Vagina (tissue), 2 donors: ENCODE measurements around the gene MAD1L1. TPM values are rescaled to one million over a fixed set of nuclear protein-coding genes. Genes with fewer than 3 reads are reported as not detected.

Experiments used
- DNase-seq, 2 donors: peaks; one replicate each; pipeline ENCODE4 v3.0.0-alpha.2; 2017; ENCODE audit errors: extremely low spot score in 2 of 2
- H3K27ac ChIP-seq: fragments of 200-600 bp; sonication (generic); one replicate; pipeline ENCODE4 v1.5.1; 2019
- H3K27me3 ChIP-seq: fragments of 200-600 bp; sonication (generic); one replicate; pipeline ENCODE4 v1.5.1; 2019
- H3K36me3 ChIP-seq, 2 donors: fragments of 200-600 bp; sonication (generic); one replicate each; pipeline ENCODE4 v1.5.1; 2017 to 2019
- H3K4me1 ChIP-seq: fragments of 200-600 bp; sonication (generic); one replicate; pipeline ENCODE4 v1.5.1; 2019
- H3K4me3 ChIP-seq, 2 donors: fragments of 200-600 bp; sonication (generic); 1 replicate in 1 of 2; 2 replicates in 1 of 2; pipeline ENCODE4 v1.5.1; 2016 to 2019
- H3K9me3 ChIP-seq: fragments of 200-600 bp; sonication (generic); one replicate; pipeline ENCODE4 v1.5.1; 2019
- POLR2A ChIP-seq, 2 donors: fragments of 450-650 bp; IDR thresholded peaks; one replicate each; pipeline ENCODE4 v1.6.1; 2017; ENCODE audit warnings: antibody characterized with exemption in 2 of 2, mild to moderate bottlenecking in 2 of 2, moderate library complexity in 2 of 2
- POLR2AphosphoS5 ChIP-seq, 2 donors: sonication (generic); formaldehyde crosslinking; IDR thresholded peaks; one replicate each; pipeline ENCODE4 v1.9.0; 2017; ENCODE audit warnings: antibody characterized with exemption in 2 of 2, mild to moderate bottlenecking in 2 of 2, low read depth in 1 of 2; ENCODE audit not compliant: insufficient read depth in 1 of 2
- intact Hi-C: fragments of 100-400 bp; cut with DNase I; formaldehyde crosslinking; loops from one replicate; pipeline ENCODE4 v1.15.1; 2023
- total RNA-seq: library from RNA; depleted of rRNA; stranded (reverse); fragments of >200 nt; gene quantifications from one replicate; pipeline ENCODE4 v1.2.3, GENCODE V29; 2016
- TF ChIP-seq, protein P1 (sequence below), 3 experiments: fragments of 450-650 bp in 2 of 3; fragments of 200-600 bp in 1 of 3; sonication (generic) in 1 of 3; IDR thresholded peaks; one replicate each; pipeline ENCODE4 v1.5.1; 2017 to 2019; ENCODE audit warnings: antibody characterized with exemption in 3 of 3, mild to moderate bottlenecking in 2 of 3, moderate library complexity in 2 of 3

Gene MAD1L1
- total RNA-seq, 1 donor from 2014 or later, result 62.4 TPM

DNA sequence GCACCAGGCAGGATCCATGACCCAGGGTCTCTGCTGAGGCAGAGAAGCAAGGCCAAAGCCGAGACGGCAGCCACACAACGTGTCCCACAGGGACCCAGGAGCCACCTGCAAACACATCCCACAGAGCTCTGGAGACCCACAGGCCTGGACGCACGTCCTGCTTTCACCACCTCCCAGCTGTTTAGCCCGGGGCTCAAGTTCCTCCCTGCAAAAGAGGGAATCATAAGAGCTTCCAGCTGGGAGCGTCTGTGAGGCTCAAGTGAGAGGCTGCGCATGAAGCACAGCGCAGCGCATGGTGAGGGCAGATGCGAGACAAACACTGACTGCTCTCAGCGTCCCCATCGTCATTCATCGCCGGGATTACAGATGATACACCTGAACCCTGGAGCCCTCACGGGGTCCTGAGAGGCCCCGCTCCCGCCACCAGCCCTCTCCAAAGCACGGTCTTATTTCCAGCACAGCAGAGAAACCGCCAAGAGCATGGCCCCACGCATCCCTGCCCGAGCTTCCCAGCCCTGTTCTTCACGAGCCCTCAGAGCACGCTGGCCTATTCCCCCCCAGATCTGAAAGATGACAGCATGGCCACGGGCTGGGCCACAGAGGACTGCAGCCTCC, 88.7 kb downstream of the MAD1L1 start:
- H3K36me3 ChIP-seq, result peaks cover 0 to 27% of the 10 kb centered on the region in 2 donors
- no peak for DNase-seq
- TF ChIP-seq, protein P1, sequence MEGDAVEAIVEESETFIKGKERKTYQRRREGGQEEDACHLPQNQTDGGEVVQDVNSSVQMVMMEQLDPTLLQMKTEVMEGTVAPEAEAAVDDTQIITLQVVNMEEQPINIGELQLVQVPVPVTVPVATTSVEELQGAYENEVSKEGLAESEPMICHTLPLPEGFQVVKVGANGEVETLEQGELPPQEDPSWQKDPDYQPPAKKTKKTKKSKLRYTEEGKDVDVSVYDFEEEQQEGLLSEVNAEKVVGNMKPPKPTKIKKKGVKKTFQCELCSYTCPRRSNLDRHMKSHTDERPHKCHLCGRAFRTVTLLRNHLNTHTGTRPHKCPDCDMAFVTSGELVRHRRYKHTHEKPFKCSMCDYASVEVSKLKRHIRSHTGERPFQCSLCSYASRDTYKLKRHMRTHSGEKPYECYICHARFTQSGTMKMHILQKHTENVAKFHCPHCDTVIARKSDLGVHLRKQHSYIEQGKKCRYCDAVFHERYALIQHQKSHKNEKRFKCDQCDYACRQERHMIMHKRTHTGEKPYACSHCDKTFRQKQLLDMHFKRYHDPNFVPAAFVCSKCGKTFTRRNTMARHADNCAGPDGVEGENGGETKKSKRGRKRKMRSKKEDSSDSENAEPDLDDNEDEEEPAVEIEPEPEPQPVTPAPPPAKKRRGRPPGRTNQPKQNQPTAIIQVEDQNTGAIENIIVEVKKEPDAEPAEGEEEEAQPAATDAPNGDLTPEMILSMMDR (IDR thresholded peaks at IDR 0.05), result no peak
- TF ChIP-seq POLR2AphosphoS5 (IDR thresholded peaks at IDR 0.05; ENCODE audit: insufficient read depth in 1 of 2, low read depth in 1 of 2), result no peak
- TF ChIP-seq POLR2A (IDR thresholded peaks at IDR 0.05), result no peak
- no peaks in the 10 kb centered on the region for H3K27me3 ChIP-seq
- intact Hi-C loops, result no loop called here
- no peaks in the 10 kb centered on the region for H3K9me3 ChIP-seq
- H3K4me3 ChIP-seq, result no peak overlapping the region
- no peak overlapping the region for H3K27ac ChIP-seq
- H3K4me1 ChIP-seq, result no peaks in the 10 kb centered on the region

DNA sequence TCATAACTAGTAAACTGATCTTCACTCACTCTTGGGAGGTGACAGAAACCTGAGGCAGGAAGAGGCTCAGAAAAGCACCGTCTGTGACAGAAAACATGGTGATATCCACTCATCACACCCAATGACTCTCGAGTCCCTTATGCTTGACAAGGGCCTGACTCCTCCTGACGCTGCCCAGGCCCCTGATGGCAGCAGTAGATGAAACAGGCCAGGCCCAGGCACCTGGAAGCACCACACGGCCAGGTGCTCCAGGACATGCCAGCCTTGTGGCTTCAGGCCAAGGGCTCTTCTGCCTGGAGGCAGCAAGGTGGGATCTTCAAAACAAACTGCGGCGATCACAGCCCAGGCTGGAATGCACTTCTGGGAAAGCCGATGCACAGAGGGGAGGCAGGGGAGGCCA, 89.3 kb downstream of the MAD1L1 start:
- intact Hi-C loops, result no loop called here
- peaks cover 0 to 25% of the 10 kb centered on the region in 2 donors for H3K36me3 ChIP-seq
- H3K27me3 ChIP-seq, result no peaks in the 10 kb centered on the region

DNA sequence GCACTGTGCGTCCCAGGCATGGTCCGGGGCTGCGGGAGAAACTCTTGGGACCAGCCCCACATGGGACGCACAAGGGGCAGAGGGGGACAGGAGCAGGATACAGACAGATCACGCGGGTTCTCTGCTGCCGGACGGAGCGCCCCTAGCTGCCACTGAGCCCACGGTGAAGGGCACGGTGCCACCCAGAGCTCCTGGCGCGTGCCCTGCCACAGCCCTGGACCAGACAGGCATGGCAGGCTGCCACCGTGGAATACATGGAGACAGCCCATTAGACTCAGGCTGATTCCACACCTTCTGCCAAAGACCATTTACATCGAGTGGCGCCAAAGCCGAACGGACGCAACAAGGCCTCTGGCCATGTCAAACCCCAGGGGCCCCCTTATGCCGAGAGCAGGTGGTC, 90.4 kb downstream of the MAD1L1 start:
- Histone ChIP-seq H3K4me1 (no peaks in the 10 kb centered on the region), H3K9me3 (no peaks in the 10 kb centered on the region), H3K27ac (no peak overlapping the region), H3K36me3 (peaks cover 0 to 20% of the 10 kb centered on the region in 2 donors), H3K4me3 (no peak overlapping the region), H3K27me3 (no peaks in the 10 kb centered on the region)
- no peak for DNase-seq
- intact Hi-C loops, result no loop called here
- no peak for TF ChIP-seq POLR2A (IDR thresholded peaks at IDR 0.05)
- TF ChIP-seq, protein P1 (IDR thresholded peaks at IDR 0.05), result no peak
- no peak for TF ChIP-seq POLR2AphosphoS5 (IDR thresholded peaks at IDR 0.05; ENCODE audit: insufficient read depth in 1 of 2, low read depth in 1 of 2)

More for the DNA sequence above, 89.3 kb downstream of the MAD1L1 start:
- H3K9me3 ChIP-seq, result no peaks in the 10 kb centered on the region
- H3K27ac ChIP-seq, result no peak overlapping the region
- no peak overlapping the region for H3K4me3 ChIP-seq
- no peak for DNase-seq
- TF ChIP-seq POLR2AphosphoS5 (IDR thresholded peaks at IDR 0.05; ENCODE audit: insufficient read depth in 1 of 2, low read depth in 1 of 2) (no peak), POLR2A (IDR thresholded peaks at IDR 0.05) (no peak)
- TF ChIP-seq, protein P1 (IDR thresholded peaks at IDR 0.05), result no peak
- H3K4me1 ChIP-seq, result no peaks in the 10 kb centered on the region

DNA sequence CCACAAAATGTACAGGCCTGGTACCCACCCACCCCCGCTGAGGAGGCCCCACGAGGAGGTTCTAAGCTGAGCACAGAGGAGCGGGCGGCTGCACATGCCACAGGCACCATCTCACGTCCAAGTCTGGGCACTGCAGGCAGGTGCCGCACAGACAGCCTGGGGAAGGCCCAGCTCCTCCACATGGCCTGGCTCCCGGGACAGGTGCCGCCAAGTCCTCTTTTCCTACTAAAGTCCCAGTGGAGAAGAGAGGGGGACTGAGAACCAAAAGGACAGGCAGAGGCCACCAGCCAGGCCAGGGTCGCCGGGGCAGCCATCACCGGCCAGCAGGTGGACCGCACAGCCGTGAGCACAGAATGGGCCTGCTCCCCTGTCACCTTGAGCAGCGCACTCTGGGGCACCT, 91.1 kb downstream of the MAD1L1 start:
- intact Hi-C loops, result no loop called here
- Histone ChIP-seq H3K4me1 (no peaks in the 10 kb centered on the region), H3K27me3 (no peaks in the 10 kb centered on the region), H3K9me3 (no peaks in the 10 kb centered on the region), H3K4me3 (no peak overlapping the region), H3K36me3 (peaks cover 0 to 20% of the 10 kb centered on the region in 2 donors), H3K27ac (no peak overlapping the region)
- TF ChIP-seq POLR2A (IDR thresholded peaks at IDR 0.05), result no peak
- DNase-seq, result no peak

DNA sequence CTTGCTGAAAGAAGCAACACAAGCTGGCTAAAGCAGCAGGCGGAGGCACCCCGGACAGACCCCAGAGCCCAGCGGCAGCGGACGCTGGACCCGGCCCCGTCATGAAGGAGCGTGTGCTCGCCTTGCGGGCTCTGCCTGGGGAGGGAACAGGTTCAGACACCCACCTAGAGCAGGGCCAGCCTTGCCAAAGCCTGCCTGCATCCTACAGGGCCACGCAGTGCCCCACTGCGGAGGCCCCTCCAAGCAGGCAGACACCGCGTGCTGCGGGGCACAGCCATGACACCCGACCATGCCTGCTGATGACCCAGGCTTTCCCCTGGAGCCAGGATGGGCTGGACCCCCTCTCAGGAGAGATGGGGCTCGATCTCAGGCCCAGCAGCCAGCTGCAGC, 91.7 kb downstream of the MAD1L1 start:
- H3K4me3 ChIP-seq, result no peak overlapping the region

More for the DNA sequence above, 91.7 kb downstream of the MAD1L1 start:
- TF ChIP-seq, protein P1 (IDR thresholded peaks at IDR 0.05), result no peak
- TF ChIP-seq POLR2AphosphoS5 (IDR thresholded peaks at IDR 0.05; ENCODE audit: insufficient read depth in 1 of 2, low read depth in 1 of 2) (no peak), POLR2A (IDR thresholded peaks at IDR 0.05) (no peak)
- no peaks in the 10 kb centered on the region for H3K4me1 ChIP-seq
- no peaks in the 10 kb centered on the region for H3K9me3 ChIP-seq
- intact Hi-C loops, result no loop called here
- H3K27me3 ChIP-seq, result no peaks in the 10 kb centered on the region
- H3K27ac ChIP-seq, result no peak overlapping the region
- peaks cover 0 to 16% of the 10 kb centered on the region in 2 donors for H3K36me3 ChIP-seq
- DNase-seq, result no peak
